Fibroblast of mammary gland (primary cell): Measurements from ENCODE around the gene NUMB.

ENCODE experiments used
- DNase-seq: peaks from one replicate; pipeline ENCODE4 v3.0.0-alpha.2; 2010; ENCODE audit warnings: low read depth
- H3K4me3 ChIP-seq: 2 replicates; pipeline ENCODE4 v1.5.1; 2011; ENCODE audit warnings: low read depth, mild to moderate bottlenecking, low read length, moderate library complexity; ENCODE audit not compliant: control insufficient read depth
- TF ChIP-seq, protein P1 (sequence below): conservative IDR thresholded peaks from 2 replicates; pipeline ENCODE4 v1.5.1; 2011; ENCODE audit warnings: low read depth, low read length, inconsistent platforms; ENCODE audit not compliant: control insufficient read depth, insufficient read depth

The NUMB gene

GRCh38 chr14:73233564-73233963, 224.8 kb downstream of the NUMB start:
- no peak for DNase-seq
- TF ChIP-seq, protein P1, sequence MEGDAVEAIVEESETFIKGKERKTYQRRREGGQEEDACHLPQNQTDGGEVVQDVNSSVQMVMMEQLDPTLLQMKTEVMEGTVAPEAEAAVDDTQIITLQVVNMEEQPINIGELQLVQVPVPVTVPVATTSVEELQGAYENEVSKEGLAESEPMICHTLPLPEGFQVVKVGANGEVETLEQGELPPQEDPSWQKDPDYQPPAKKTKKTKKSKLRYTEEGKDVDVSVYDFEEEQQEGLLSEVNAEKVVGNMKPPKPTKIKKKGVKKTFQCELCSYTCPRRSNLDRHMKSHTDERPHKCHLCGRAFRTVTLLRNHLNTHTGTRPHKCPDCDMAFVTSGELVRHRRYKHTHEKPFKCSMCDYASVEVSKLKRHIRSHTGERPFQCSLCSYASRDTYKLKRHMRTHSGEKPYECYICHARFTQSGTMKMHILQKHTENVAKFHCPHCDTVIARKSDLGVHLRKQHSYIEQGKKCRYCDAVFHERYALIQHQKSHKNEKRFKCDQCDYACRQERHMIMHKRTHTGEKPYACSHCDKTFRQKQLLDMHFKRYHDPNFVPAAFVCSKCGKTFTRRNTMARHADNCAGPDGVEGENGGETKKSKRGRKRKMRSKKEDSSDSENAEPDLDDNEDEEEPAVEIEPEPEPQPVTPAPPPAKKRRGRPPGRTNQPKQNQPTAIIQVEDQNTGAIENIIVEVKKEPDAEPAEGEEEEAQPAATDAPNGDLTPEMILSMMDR: no peak
- no peak overlapping the region for H3K4me3 ChIP-seq

DNA sequence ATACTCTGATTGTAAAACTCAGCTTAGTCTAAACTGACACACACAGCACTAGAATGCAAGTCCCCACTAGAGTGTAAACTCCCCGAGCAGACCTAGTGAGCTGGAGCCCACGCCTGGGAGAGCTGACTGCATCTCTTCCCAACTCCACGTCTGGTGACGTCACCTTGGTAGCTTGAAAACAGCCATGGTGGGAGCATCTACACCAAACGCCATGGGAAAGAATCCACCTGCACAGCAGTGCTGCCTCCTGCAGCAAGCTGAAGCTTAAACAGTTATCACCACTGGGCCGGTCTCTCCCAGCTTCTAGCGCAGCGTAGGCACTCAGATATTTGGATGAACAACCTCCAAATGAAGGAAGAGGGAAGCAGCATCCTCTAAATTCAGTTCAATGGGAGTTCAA, 225.4 kb downstream of the NUMB start:
- no peak overlapping the region for H3K4me3 ChIP-seq
- TF ChIP-seq, protein P1: no peak
- DNase-seq: peak; percentile 35

GRCh38 chr14:73231981-73232851, 226.1 kb downstream of the NUMB start:
- DNase-seq: no peak
- H3K4me3 ChIP-seq: no peak overlapping the region
- TF ChIP-seq, protein P1: peak; percentile 16

GRCh38 chr14:73230051-73230450, 228.3 kb downstream of the NUMB start:
- no peak for DNase-seq
- TF ChIP-seq, protein P1: no peak
- H3K4me3 ChIP-seq: no peak overlapping the region

DNA sequence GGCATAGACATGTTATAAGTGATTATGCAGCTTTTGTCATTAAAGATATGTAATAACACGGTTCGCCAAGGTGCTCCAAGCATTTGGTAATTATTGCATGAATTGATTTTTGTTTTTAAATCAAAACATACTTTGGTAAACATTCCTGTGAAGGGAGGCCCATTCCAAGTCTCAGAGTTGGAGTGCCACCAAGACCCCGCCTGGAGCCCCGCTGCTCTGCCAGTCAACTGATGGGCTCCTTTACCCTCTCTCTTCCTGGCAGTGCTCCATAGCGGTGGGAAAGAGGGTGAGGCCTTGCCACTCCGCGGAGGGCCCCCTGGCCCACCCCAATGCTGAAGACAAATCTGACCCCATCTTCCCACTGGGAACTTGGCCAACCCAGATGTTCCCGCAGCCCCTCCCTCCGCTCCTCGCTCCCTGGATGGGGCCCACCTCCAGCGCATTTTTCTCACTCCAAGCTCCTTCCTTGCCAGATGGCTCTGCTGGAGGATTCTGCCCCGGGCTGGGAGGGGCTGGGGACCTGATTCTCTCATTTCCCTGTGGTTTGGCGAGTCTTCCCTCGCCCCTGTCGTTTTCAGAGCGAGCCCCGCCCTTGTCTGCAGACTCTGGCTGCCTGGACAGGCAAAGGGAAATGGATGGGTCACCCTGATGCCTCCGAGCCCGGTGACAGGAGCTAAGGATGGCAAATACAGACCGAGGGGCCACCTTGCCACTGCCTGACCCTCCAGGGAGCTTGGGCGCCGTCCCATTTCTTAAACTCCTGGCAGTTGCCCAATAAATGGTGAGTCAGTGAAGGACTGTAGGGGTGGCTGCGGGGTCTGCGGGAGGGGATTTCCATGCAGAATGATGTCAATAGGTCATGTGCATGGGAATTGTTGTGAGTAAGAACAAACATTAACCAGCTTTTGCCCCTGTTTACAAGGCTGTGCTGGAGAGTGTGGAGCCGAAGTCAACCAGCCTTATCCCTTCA, 230.2 kb downstream of the NUMB start:
- peak; percentile 93 for DNase-seq
- TF ChIP-seq, protein P1: no peak
- H3K4me3 ChIP-seq: peak overlapping the region; percentile 27

DNA sequence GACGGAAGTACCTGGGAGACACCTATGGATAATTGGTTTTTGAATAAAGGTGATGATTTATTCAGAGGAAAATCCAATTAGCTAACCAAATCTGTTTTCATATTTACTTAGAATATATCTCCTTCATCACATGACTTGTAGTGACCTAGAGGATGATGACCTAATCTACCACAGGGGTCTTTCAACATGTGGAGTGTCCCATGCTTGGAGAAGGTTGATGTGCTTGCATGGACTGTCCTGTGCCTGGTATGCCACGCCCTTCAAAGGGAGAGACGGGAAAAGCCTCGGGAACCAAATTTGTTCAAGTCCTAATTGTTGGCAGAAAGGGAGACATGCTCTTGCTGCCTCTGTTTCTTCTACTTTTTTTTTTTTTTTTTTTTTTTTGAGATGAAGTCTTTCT, 232.8 kb downstream of the NUMB start:
- TF ChIP-seq, protein P1: no peak
- no peak overlapping the region for H3K4me3 ChIP-seq
- DNase-seq: peak; percentile 27
